ENCODE data around the gene QRFP.

- TF ChIP-seq CTCF (IDR thresholded peaks at IDR 0.05) (no peak), POLR2A (IDR thresholded peaks at IDR 0.05) (no peak)
Measured at GRCh38 chr9:130890124-130890523, 6.5 kb downstream of the QRFP start.

Data from thyroid gland (tissue), 4 donors.